Measurements from ENCODE around the gene STXBP2. TPM values are rescaled to one million over a fixed set of nuclear protein-coding genes. Genes with fewer than 3 reads are reported as not detected.

The STXBP2 gene
- total RNA-seq, 1 experiment from 2014 or later: 141 TPM

DNA sequence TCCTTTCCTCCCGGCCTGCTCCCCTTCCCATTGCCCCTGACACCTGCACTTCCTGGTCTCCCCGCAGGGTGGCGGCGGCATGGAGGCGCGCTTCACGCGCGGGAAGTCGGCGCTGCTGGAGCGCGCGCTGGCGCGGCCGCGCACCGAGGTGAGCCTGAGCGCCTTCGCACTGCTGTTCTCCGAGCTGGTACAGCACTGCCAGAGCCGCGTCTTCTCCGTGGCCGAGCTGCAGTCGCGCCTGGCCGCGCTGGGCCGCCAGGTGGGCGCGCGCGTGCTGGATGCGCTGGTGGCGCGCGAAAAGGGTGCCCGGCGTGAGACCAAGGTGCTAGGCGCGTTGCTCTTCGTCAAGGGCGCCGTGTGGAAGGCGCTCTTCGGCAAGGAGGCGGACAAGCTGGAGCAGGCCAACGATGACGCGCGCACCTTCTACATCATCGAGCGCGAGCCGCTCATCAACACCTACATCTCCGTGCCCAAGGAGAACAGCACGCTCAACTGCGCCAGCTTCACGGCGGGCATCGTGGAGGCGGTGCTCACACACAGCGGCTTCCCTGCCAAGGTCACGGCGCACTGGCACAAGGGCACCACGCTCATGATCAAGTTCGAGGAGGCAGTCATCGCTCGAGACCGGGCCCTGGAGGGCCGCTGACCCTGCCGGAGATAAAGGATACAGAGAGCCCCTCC lies 45.4 kb downstream of the STXBP2 start (continued):
- TF ChIP-seq EZH2 (IDR thresholded peaks at IDR 0.05): no peak
- TF ChIP-seq CBX3 (IDR thresholded peaks at IDR 0.05; ENCODE audit: low read depth): no peak
- TF ChIP-seq POLR2AphosphoS5 (IDR thresholded peaks at IDR 0.05; ENCODE audit: low read depth, low read length): no peak

DNA sequence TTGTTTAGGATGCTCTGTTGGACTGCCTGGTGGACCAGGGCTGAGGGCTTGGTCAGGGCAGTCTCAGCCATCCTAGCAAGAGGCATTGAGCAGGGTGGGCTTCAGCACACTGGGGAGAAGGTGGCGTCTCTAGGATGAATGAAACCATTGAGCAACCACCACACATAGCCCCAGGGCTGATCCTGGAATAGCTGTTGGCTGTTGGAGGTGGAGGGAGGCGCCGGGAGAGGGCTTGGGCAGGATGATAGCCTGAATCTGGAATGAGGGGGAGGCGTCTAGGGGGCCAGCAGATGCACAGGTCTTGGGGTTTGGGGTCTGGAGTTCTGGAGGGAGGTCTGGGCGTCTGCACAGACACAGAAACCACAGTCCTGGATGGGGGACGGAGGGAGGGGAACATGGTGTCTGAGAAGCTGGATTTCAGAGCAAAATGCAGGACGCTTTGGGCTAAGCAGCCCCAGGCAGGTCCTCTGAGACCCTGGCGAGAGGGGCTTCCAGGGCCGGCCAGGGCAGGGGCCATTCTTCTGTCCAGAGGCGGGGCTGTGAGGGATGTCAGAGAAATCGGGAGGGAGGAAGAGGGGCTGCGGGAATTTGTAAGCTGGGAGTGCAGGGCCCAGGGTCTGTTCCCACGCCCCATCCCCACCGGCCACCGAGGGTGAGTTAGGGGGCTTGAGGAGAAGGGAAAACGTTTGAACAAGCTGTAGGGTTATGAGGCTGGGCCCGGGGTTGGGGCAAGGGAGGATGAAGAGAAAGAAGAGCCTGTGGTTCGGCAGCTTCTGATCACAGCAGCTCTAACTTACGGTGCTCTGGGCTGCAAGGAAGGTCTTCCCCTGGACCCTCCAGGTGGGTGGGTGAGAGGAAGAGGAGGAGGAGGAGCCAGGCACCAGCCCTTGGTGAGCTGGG lies 48.9 kb downstream of the STXBP2 start:
- Histone ChIP-seq H3K4me3 (replicated peaks in 1 of 2; ENCODE audit: low read depth in 1 of 2, low read length in 2 of 2) (no peak overlapping the region), H3K9me2 (ENCODE audit: insufficient read depth) (no peaks in the 10 kb centered on the region), H3K79me2 (ENCODE audit: insufficient read depth, low read length) (peaks cover 20% of the 10 kb centered on the region; the same call in 1 of the 2 replicates), H3K9ac (ENCODE audit: low read length) (no peak overlapping the region), H3K9me3 (ENCODE audit: control insufficient read depth in 1 of 2, insufficient read depth in 1 of 2, low read depth in 1 of 2, low read length in 2 of 2) (peaks cover 0 to 1% of the 10 kb centered on the region in 2 experiments; a peak in 1 of 4 replicates), H3K4me2 (ENCODE audit: low read length) (no peak overlapping the region), H3K27me3 (ENCODE audit: insufficient read depth, low read length) (no peaks in the 10 kb centered on the region), H3K4me1 (ENCODE audit: control insufficient read depth in 1 of 2, insufficient read depth in 2 of 2, low read length in 2 of 2) (peaks cover 3 to 12% of the 10 kb centered on the region in 2 experiments), H2AFZ (ENCODE audit: low read depth, low read length, poor library complexity, severe bottlenecking) (no peak overlapping the region), H3K36me3 (ENCODE audit: control insufficient read depth in 1 of 2, insufficient read depth in 2 of 2, low read length in 2 of 2) (peaks cover 4 to 9% of the 10 kb centered on the region in 2 experiments; a peak in 3 of 4 replicates), H4K20me1 (ENCODE audit: insufficient read depth) (no peaks in the 10 kb centered on the region), H3K27ac (ENCODE audit: low read depth, low read length) (no peak overlapping the region)
- DNase-seq (ENCODE audit: low read depth, low spot score): no peak
- no peak for ATAC-seq
- RAD21 ChIA-PET (ENCODE audit: low non-redundant PET in 1 of 2, low total read pairs in 2 of 2, uncharacterized antibody in 2 of 2, unreplicated experiment in 2 of 2): no interaction called here
- BruUV-seq (replicated peaks): no TSS peak
- POLR2A ChIA-PET: no interaction called here
- intact Hi-C loops (cut with micrococcal nuclease): loop anchor here (10.0 kb wide), 1 partner anchor 331 kb away; no protein-coding TSS in a partner anchor
- CTCF ChIA-PET: no interaction called here
- TF ChIP-seq FOSL1 (IDR thresholded peaks at IDR 0.05; ENCODE audit: low read depth) (no peak), EGR1 (IDR thresholded peaks at IDR 0.05; ENCODE audit: low read depth) (no peak), EZH2phosphoT487 (IDR thresholded peaks at IDR 0.05; ENCODE audit: borderline replicate concordance) (no peak), YY1 (IDR thresholded peaks at IDR 0.05; ENCODE audit: extremely low read depth, insufficient replicate concordance, low read depth, low read length) (no peak), ZNF274 (IDR thresholded peaks at IDR 0.05; ENCODE audit: low read depth, low read length) (no peak), ELF1 (IDR thresholded peaks at IDR 0.05; ENCODE audit: borderline replicate concordance, low read depth) (no peak), EZH2 (IDR thresholded peaks at IDR 0.05) (no peak), POLR2AphosphoS5 (IDR thresholded peaks at IDR 0.05; ENCODE audit: low read depth, low read length) (no peak; the same call in none of the 2 replicates), POLR2A (IDR thresholded peaks at IDR 0.05; ENCODE audit: borderline replicate concordance, extremely low read depth, insufficient read depth, insufficient read length) (no peak), SRF (IDR thresholded peaks at IDR 0.05; ENCODE audit: low read depth) (no peak), SIN3A (IDR thresholded peaks at IDR 0.05; ENCODE audit: low read depth) (no peak), CBX3 (IDR thresholded peaks at IDR 0.05; ENCODE audit: low read depth) (no peak), ZFX (IDR thresholded peaks at IDR 0.05) (no peak), RAD21 (IDR thresholded peaks at IDR 0.05; ENCODE audit: low read depth) (no peak)
- TF ChIP-seq, protein P1, sequence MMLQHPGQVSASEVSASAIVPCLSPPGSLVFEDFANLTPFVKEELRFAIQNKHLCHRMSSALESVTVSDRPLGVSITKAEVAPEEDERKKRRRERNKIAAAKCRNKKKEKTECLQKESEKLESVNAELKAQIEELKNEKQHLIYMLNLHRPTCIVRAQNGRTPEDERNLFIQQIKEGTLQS (IDR thresholded peaks at IDR 0.05): no peak
- TF ChIP-seq, protein P2, sequence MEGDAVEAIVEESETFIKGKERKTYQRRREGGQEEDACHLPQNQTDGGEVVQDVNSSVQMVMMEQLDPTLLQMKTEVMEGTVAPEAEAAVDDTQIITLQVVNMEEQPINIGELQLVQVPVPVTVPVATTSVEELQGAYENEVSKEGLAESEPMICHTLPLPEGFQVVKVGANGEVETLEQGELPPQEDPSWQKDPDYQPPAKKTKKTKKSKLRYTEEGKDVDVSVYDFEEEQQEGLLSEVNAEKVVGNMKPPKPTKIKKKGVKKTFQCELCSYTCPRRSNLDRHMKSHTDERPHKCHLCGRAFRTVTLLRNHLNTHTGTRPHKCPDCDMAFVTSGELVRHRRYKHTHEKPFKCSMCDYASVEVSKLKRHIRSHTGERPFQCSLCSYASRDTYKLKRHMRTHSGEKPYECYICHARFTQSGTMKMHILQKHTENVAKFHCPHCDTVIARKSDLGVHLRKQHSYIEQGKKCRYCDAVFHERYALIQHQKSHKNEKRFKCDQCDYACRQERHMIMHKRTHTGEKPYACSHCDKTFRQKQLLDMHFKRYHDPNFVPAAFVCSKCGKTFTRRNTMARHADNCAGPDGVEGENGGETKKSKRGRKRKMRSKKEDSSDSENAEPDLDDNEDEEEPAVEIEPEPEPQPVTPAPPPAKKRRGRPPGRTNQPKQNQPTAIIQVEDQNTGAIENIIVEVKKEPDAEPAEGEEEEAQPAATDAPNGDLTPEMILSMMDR (IDR thresholded peaks at IDR 0.05 in 2 of 3, conservative IDR thresholded peaks at IDR 0.05 in 1 of 3; ENCODE audit: borderline replicate concordance in 1 of 3, insufficient read depth in 1 of 3, low read depth in 2 of 3, low read length in 2 of 3): no peak
- TF ChIP-seq, protein P3, sequence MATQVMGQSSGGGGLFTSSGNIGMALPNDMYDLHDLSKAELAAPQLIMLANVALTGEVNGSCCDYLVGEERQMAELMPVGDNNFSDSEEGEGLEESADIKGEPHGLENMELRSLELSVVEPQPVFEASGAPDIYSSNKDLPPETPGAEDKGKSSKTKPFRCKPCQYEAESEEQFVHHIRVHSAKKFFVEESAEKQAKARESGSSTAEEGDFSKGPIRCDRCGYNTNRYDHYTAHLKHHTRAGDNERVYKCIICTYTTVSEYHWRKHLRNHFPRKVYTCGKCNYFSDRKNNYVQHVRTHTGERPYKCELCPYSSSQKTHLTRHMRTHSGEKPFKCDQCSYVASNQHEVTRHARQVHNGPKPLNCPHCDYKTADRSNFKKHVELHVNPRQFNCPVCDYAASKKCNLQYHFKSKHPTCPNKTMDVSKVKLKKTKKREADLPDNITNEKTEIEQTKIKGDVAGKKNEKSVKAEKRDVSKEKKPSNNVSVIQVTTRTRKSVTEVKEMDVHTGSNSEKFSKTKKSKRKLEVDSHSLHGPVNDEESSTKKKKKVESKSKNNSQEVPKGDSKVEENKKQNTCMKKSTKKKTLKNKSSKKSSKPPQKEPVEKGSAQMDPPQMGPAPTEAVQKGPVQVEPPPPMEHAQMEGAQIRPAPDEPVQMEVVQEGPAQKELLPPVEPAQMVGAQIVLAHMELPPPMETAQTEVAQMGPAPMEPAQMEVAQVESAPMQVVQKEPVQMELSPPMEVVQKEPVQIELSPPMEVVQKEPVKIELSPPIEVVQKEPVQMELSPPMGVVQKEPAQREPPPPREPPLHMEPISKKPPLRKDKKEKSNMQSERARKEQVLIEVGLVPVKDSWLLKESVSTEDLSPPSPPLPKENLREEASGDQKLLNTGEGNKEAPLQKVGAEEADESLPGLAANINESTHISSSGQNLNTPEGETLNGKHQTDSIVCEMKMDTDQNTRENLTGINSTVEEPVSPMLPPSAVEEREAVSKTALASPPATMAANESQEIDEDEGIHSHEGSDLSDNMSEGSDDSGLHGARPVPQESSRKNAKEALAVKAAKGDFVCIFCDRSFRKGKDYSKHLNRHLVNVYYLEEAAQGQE (IDR thresholded peaks at IDR 0.05; ENCODE audit: low read depth): no peak
- TF ChIP-seq, protein P4, sequence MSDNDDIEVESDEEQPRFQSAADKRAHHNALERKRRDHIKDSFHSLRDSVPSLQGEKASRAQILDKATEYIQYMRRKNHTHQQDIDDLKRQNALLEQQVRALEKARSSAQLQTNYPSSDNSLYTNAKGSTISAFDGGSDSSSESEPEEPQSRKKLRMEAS (IDR thresholded peaks at IDR 0.05): no peak
